Transverse colon (tissue), 3 donors: ENCODE data around the gene KIF1C.

Source experiments
- EP300 ChIP-seq: sonication (generic); formaldehyde crosslinking; IDR thresholded peaks from one replicate; pipeline ENCODE4 v1.6.1; 2017; ENCODE audit warnings: antibody characterized with exemption, low read depth
- TF ChIP-seq, protein P1 (sequence below), 5 experiments: fragments of 200-600 bp in 3 of 5; fragments of 450-650 bp in 2 of 5; sonication (generic) in 3 of 5; IDR thresholded peaks; 1 replicate in 2 of 5; 2 replicates in 3 of 5; pipeline ENCODE4 v1.5.1; 2016 to 2017; ENCODE audit warnings: antibody characterized with exemption in 5 of 5, inconsistent platforms in 3 of 5, mild to moderate bottlenecking in 2 of 5, moderate library complexity in 1 of 5

DNA sequence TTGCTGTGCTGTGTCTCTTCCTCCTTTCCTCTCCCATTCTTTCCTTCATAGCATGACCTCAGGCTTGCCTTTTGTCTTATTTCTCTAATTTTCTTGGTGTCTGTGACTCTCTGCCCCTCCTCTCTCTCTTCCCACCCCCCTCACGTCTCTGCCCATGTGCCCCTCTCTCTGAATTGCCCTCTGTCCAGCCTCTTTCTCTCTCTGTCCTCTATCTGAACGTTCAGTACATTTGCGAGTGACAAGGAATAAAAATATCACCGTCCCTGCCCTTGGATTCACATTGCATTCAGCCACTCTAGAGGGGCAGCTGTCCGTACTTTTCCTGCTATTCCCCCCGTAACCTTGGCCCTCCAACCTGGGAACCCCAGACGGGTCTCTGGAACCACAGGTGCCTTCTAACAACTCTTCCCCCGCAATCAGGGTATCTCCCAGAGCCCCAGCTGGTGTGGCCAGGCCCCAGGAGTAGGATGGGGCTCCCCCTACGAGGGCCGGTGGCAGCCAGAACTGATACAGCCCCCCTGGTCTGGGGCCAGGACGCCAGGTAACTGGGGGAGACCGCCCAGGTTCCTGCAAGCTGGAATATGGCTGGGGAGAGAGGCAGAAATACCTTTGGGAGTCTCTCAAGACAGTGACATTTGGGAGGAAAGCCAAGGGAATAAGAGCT is 1.8 kb downstream of the KIF1C start:
- no peak for TF ChIP-seq EP300
- TF ChIP-seq, protein P1, sequence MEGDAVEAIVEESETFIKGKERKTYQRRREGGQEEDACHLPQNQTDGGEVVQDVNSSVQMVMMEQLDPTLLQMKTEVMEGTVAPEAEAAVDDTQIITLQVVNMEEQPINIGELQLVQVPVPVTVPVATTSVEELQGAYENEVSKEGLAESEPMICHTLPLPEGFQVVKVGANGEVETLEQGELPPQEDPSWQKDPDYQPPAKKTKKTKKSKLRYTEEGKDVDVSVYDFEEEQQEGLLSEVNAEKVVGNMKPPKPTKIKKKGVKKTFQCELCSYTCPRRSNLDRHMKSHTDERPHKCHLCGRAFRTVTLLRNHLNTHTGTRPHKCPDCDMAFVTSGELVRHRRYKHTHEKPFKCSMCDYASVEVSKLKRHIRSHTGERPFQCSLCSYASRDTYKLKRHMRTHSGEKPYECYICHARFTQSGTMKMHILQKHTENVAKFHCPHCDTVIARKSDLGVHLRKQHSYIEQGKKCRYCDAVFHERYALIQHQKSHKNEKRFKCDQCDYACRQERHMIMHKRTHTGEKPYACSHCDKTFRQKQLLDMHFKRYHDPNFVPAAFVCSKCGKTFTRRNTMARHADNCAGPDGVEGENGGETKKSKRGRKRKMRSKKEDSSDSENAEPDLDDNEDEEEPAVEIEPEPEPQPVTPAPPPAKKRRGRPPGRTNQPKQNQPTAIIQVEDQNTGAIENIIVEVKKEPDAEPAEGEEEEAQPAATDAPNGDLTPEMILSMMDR (IDR thresholded peaks at IDR 0.05) = no peak
